NCI-H2196 (cell line): Measurements from ENCODE around the gene IL17C.
A peak's percentile ranks its signal among the peaks of the same experiment; 100 is the strongest.

ENCODE experiments used
- DNase-seq: peaks from one replicate; lab custom pipeline; 2025; ENCODE audit not compliant: unreplicated experiment; lab: John Stamatoyannopoulos, UW

Gene IL17C, protein sequence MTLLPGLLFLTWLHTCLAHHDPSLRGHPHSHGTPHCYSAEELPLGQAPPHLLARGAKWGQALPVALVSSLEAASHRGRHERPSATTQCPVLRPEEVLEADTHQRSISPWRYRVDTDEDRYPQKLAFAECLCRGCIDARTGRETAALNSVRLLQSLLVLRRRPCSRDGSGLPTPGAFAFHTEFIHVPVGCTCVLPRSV

DNA sequence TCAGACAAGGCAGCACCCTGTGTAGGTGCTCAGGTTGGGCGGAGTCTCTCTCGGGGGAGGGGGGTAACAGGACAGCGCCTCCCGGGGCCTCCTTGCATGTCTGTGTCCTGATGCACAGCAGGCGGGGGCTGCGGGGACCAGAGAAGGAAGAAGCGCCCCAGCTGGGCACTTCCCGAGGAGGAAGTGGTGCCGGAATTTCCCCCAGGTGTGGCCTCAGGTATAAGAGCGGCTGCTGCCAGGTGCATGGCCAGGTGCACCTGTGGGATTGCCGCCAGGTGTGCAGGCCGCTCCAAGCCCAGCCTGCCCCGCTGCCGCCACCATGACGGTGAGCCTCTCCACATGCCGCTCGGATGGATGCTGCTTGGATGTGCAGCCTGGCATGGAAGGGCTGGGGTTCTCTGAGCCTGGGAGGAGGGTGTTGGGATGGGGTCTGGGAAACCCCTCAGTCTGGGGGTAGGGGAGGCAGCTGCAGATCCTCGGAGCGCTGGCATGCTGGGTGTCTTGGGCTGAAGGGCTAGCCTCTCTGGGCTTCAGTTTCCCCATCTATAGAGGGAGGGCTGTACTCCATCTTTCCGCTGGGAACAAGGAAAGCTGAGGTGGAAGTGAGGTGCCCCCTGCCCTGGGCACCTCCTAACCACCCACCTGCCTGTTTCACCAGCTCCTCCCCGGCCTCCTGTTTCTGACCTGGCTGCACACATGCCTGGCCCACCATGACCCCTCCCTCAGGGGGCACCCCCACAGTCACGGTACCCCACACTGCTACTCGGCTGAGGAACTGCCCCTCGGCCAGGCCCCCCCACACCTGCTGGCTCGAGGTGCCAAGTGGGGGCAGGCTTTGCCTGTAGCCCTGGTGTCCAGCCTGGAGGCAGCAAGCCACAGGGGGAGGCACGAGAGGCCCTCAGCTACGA, at the start of gene IL17C:
TSS of gene IL17C (plus strand) at position 250 of the 908 bp plus-strand sequence. CDS start at position 320, 70 bp downstream.
- peak; percentile 34 for DNase-seq

DNA sequence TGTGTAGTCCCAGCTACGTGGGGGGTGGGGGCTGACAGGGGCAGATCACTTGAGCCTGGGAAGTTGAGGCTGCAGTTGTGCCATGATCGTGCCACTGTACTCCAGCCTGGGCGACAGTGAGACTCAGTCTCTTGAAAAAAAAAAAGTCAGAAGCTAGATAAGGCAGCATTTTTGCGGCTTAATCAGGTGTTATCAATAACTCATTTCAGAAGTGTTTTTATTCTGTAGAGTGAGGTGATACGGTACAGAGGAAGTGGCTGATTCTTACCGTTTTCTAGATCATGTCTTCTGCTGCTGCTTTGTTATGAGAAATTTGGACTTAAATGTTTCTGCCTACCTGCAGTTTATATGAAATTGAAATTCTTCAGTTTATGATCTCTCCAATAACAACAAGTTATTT, 49.6 kb upstream of the IL17C start:
- DNase-seq: no peak

DNA sequence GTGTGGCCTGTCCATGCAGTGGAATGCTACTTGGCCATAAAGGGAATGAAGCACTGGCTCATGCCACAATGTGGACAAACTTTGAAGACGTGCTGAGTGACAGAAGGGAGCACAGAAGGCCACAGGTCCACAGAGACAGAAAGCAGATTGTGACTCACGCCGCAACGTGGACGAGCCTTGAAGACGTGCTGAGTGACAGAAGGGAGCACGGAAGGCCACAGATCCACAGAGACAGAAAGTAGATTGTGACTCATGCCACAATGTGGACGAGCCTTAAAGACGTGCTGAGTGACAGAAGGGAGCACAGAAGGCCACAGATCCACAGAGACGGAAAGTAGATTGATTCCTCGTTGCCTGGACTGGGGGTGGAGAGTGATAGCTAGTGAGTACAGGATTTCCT, 48.9 kb upstream of the IL17C start:
- no peak for DNase-seq

DNA sequence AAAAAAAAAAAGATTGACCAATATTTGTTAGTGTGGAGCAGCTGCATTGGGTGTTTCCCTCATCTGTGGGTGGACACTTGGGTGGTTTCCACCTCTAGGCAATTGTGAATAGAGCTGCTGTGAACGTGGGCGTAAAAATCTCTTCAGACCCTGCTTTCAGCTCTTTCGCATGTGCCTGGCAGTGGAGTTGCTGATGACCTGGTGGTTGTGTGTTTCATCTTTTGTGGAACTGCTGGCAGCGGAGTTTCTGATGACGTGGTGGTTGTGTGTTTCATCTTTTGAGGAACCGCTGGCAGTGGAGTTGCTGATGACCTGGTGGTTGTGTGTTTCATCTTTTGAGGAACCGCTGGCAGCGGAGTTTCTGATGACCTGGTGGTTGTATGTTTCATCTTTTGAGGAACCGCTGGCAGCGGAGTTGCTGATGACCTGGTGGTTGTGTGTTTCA, 46.8 kb upstream of the IL17C start:
- DNase-seq: no peak

DNA sequence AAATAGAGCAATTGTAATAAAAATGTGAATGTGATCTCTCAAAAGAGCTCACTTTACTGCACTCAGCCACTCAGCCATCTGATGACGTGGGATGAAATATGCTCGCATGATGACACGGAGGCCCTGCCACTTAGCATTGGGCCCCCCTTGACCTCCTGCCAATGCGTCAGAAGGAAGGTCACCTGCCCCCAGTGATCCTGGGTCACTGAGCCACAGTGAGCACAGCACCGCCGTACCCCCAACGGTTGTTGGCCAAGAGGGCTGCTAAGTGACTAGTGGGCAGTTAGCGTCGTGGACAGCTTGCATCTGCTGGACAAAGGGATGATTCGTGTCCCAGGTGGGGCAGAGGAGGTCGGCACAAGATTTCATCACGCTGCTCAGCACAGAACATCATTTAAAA, 45.3 kb upstream of the IL17C start:
- DNase-seq: no peak

DNA sequence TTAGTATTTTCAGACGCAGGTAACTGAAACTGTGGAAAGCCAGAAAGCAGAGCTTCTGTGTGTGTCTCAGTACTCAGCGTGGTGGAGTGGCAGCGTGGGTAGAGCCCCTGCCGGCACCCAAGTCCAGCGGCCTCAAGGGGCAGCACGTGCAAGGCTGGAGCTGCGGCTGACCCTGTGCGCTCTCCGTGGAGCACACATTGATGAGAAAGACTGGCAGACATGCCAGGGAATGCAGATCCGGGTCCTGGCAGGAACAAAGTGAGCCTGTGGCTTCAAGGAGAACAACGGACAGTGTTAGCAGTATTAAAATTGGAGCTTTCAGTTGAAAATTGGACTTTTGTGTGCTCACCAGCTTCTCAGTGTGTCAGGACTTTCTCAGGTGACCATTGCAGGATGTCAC, 44.9 kb upstream of the IL17C start:
- DNase-seq: no peak

DNA sequence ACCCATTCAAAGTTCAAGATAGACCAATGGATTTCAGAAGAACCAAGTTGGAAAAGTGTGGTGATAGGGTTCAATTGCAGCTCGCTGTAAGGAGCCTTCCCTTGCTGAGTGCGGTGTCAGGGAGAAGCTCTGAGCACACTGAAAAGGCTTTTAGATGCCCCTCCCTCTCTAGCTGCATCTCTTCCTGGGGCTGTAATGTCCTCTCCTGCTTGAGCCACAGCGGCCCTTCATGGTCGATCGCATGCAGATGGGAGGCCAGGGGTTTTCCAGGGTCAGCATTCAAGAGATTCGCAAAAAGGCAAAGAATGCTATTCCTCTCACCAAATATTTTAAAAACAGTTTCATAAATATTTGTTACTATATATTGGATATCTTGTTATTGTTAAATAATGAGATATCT, 44.5 kb upstream of the IL17C start:
- DNase-seq: no peak

DNA sequence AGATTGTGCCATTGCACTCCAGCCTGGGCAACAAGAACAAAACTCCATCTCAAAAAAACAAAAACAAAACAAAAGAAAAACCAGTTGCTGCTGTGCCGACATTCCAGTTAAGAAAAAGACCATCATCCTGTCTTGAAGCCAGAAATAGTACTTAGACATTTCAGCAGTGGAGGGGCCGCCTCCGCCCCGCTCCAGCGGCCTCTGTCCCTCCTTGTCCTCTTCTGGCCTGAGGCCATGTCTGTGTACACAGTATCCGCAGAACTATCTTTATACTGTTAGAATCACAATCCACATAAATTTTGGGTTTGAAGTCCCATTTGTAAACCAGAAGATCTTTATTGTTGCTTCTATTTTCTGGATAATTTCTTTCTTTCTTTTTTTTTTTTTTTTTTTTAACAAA, 43.3 kb upstream of the IL17C start:
- no peak for DNase-seq

DNA sequence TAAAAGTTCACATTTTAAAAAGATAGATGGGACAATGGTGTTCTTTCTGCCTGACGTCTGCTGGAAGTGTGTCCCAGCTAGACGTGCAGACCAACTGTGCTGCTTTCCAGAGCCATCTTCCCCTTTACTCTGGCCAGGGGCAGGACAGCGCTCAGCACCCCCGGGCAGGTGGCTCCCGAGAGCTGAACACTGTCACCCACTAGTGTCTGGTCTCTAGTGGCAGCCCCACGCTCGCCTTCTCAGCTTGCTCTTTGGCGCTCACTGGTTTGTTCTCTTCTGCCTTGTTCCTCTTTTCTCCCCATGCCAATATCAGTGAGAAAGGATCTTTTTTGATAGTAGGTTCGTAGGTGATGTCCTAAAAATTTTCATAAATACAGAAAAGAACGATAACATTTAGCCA, 42.5 kb upstream of the IL17C start:
- DNase-seq: no peak

DNA sequence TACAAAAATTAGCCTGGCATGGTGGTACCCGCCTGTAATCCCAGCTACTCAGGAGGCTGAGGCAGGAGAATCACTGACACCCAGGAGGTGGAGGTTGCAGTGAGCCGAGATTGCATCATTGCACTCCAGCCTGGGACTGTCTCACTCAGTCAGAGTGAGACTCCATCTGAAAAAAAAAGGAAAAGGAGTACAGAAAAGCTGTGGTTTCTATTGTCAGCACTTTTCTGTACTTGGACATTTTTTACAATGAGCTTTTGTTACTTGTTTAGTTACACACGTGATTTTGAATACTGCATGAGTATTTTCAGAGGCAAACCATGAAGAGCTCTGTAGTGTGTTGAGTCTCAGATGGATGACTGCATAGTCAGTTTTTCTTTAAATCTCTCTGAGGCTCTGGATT, 41.9 kb upstream of the IL17C start:
- no peak for DNase-seq

DNA sequence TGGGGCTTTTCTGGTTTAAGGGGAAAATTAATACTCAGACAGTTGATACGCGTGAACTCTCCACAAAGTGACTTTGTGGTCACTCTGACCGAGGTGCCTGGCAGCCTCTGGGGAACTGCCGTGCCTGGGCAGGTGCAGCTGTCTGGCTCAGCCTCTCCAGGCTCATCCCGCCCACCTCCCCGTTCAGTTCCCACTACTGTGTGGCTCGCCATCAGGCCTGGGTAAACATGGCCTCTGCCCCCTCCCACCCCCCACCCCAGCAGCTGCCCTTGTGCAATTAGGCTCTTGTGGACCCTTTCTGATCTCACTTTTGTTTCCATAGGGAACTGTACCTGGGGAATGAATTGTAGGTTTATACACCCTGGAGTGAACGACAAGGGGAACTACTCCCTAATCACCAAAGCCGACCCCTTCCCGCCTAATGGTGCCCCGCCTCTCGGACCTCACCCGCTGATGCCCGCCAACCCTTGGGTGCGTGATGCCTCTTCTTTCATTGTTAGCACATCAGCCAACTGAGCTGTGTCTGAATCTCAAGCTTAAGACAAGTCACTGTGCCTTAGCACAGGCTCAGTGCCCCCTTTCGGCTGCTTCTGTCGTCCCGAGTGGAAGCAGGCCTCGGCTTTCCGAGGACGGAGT, 40.4 kb upstream of the IL17C start:
- DNase-seq: peak; percentile 12

DNA sequence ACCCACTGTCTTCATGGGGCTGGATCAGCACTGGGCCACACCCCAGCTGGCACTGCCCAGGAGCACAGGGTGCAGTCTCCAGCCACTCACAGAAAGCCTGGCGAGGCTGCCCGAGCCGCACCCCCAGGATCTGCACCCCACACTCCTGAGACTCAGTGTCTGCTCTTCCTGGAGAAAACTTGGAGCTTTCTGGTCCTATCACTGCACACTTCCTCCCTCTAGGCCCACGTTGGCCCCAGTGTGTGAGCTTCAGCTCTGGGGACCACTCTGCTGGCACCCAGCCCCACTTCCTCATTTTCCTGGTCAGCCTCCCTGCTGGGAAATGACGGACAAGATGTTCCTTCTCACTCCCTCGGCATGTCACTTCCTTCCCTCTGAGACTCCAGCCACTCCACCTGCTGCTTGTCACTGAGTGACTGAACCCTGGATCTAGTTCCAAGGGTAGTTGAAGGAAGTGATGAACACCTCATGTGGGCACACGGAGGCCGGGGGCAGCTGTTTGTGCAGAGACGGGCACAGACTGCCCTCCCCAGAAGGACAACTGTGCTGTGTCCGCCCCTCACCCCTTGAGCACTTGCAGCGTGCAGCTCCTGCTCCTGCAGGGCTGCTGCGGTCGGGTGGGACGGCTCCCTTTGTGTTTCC, 39.2 kb upstream of the IL17C start:
- no peak for DNase-seq

DNA sequence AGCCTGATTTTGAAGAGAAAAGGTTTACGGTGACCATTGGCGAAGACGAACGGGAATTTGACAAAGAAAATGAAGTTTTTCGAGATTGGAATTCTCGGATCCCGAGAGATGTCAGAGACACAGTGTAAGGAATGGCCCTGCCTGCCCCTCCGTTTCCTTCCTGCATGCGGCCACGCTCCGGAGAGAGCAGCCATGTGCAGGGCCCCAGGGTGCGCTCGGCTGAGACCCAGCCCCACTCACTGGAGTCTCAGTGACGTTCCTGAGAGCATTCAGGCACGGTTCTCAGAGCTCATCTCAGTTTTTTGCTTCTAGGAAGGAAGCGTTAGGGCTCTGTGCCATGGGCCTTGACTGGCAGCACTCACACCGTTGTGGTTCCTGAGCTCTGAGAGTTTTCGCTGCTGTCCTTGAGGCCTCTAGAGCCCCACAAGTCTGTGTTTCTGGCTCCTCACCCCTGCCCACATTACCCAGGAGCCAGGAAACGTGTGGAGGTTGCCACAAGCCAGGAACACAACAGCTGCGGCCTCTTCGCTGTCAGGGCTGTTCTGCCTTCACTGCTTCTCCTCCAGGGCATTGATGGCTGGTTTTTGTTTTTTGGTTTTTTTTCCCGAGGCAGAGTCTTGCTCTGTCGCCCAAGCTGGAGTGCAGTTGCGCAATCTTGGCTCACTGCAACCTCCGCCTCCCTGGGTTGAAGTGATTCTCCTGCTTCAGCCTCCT, 38.4 kb upstream of the IL17C start:
- peak; percentile 2 for DNase-seq

DNA sequence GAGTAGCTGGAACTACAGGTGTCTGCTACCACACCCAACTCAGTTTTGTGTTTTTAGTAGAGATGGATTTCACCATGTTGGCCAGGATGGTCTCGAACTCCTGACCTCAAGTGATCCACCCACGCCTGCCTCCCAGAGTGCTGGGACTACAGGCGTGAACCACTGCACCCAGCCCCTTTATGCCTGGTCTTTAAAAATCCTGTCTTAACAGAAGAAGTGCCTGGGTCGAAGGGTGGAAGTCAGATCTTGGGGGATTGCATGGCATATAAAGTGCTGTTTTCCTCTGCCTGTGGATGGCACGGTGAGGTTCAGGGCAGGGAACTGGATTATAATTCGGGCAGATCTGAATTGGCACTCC, 37.9 kb upstream of the IL17C start:
- no peak for DNase-seq

DNA sequence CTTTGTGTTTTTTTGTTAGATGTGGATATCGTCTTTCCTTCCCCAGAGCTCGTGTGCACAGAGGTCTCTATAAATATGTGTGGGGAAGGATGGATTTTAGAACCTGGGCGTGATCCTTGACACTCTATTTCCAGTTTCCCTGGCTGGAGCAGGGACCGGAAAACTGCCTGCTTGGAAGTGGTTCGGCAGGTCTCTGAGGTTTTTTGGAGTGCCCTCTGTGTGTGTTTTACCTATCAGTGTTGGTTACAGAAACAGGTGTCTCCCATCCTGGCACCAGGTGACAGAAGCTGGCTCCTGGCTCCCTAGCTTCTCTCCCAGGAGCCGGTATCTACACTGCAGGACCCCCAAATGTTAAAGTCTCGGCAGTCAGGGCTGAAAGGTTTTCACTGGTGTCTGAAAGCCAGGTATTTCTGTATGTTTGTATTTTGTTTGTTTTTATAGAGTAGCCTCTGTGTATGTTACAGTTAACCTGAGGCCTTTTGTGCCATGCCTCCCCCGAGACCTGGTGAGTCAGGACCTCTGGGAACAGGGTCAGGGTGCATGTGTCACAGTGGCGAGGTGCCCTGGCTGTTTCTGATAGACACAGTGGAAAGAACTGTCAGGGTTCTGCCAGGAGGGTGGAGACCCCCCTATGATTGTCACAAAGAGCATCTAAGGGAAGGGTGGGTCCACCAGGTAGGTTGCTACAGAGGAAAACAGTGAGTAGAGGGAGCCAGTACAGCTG, 36.9 kb upstream of the IL17C start:
- DNase-seq: peak; percentile 13

DNA sequence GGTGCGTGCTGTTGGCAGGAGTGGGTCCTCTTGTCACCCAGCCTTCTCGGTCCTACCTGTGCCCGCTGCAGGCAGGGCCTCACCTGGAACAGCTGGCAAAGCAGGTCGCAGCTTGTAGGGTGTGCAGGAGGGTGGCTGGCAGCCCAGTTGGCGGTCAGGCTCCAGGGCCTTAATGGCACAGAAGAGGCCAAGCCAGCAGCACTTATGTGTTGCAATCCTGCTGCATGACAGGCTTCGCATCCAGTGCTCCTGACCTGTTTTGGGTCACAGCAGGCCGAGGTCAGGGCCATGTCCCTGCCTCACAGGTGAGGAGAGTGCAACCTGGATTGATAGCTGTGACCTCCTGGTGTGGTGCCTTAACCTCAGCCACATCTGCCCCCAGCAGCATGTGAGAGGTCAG, 36.3 kb upstream of the IL17C start:
- peak; percentile 3 for DNase-seq

DNA sequence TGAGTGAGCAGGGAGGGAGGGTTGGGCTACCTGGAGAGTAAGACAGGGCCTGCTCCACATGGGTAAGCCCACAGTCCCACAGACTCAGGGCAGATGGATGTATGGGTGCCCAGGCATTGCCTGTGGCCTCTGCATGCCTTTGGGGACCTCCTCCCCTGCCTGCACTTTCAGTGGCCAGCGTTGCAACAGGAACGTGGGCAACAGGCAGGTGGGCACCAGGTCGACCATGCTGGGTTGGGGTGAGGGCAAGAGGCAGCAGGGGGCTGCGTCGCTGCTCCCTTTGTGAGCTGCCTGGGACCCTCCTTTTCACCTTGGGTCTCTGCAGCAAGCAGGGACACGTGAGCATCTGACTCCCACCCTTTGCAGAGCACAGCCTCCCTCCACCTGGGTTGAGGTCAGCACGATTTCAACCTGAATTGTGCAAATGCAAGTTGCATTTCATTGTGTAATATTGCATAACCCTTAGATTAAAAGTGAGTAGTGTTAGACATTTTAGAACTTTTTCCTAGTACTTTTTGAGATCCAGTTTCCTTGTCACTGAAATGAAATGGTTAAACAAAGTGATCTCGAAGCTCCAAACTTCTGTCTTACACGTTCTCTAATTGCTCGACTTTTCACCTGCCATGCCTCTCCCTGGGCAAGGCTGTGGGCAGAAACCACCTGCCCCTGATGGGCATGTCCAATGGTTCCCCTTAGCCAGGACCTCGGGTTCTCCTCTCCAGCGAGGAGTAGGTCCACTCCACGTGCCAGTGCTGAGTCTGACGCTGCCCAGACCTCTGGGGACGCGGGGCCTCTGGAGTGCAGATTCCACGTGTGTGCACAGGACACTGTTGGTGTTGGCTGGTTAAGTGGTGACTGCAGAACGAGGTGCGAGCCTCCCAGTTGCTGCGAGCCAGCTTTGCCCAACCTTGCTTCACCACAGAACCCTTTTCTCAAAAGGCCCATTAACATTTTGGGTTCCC, 32.9 kb upstream of the IL17C start:
- no peak for DNase-seq

DNA sequence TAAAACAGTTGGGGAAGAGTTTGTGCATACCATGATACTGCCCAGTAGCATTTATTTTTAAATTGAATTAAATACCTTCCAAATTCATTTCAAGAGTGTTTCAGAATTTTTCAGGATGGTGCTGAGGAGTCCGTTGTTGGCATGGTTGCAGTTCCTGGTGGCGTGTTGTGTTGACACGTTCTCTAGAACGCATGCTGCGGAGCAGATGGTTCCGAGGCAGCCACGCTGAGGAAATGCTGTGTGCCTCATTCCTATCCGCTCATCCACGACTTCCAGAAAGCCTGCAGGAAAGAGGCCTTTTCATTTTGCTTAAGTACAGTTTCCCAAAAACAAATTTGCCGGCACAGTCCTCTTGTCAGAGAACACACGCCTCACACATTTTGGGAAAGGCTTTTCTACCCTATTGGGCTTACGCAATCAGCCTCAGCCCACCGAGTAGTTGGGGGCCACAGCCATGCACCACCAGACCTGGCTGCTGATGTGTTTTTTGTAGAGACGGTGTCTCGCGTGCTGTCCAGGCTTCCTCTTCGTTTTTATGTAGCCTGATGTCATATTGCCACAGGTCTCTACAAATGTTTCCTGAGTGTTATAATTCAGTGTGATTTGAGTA, 32.1 kb upstream of the IL17C start:
- no peak for DNase-seq

DNA sequence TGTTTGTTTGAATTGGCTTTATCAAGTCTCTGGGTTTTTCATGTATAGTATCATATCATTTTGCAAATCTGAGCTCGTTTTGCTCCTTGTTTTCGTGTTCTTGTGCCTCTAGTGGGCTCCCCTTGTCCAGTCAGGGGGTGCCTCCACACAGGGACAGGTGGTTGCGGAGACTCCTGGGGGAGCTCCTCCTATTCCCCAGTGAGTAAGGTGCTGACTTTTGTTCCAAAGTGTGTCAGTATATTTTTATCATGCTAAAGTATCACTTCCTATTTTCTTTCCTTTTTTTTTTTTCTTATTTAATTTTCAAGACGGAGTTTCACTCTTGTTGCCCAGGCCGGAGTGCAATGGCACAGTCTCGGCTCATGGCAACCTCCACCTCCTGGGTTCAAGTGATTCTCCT, 30.3 kb upstream of the IL17C start:
- DNase-seq: no peak
